Left ventricle myocardium inferior (tissue), 1 donor: ENCODE data around the gene RNASE8. TPM values are rescaled to one million over a fixed set of nuclear protein-coding genes. Genes with fewer than 3 reads are reported as not detected.

Experiments
- DNase-seq: peaks from one replicate; pipeline ENCODE4 v3.0.0-alpha.2; 2020
- H3K27ac ChIP-seq: fragments of 200-600 bp; replicated peaks from 2 replicates; pipeline ENCODE4 v1.8.0; 2021
- H3K27me3 ChIP-seq: fragments of 200-600 bp; 2 replicates; pipeline ENCODE4 v1.8.0; 2021; ENCODE audit warnings: low read depth
- H3K36me3 ChIP-seq: fragments of 200-600 bp; 2 replicates; pipeline ENCODE4 v1.8.0; 2021
- H3K4me1 ChIP-seq: fragments of 200-600 bp; 2 replicates; pipeline ENCODE4 v1.8.0; 2021
- H3K4me3 ChIP-seq: fragments of 200-600 bp; 2 replicates; pipeline ENCODE4 v1.8.0; 2021; ENCODE audit warnings: mild to moderate bottlenecking, moderate library complexity
- H3K9me3 ChIP-seq: fragments of 200-600 bp; replicated peaks from 2 replicates; pipeline ENCODE4 v1.8.0; 2021
- intact Hi-C: fragments of 100-400 bp; cut with micrococcal nuclease; formaldehyde crosslinking; loops from one replicate; pipeline ENCODE4 v1.11.0; 2022
- total RNA-seq: library from RNA; stranded (reverse); fragmentation: NEBNext Ultra II Directional; extraction: Animal tissue kit (Norgen Biotek cat#: 25700); gene quantifications from one replicate; pipeline ENCODE4 v1.2.1, GENCODE V29; 2021
- TF ChIP-seq, protein P1 (sequence below): fragments of 200-600 bp; IDR thresholded peaks from 2 replicates; pipeline ENCODE4 v1.8.0; 2021; ENCODE audit warnings: antibody characterized with exemption, mild to moderate bottlenecking, borderline replicate concordance
- donor health status: DM: no; HTN: yes; CAD: no; lungs with severe emphysema.

Gene RNASE8
- total RNA-seq, 1 donor from 2014 or later, result not detected

- Histone ChIP-seq H3K9me3 (no peaks in the 10 kb centered on the region), H3K27ac (no peak overlapping the region), H3K36me3 (peaks cover 61% of the 10 kb centered on the region), H3K4me3 (no peak overlapping the region), H3K27me3 (no peaks in the 10 kb centered on the region), H3K4me1 (peaks cover 41% of the 10 kb centered on the region)
- no peak for DNase-seq
- TF ChIP-seq, protein P1, sequence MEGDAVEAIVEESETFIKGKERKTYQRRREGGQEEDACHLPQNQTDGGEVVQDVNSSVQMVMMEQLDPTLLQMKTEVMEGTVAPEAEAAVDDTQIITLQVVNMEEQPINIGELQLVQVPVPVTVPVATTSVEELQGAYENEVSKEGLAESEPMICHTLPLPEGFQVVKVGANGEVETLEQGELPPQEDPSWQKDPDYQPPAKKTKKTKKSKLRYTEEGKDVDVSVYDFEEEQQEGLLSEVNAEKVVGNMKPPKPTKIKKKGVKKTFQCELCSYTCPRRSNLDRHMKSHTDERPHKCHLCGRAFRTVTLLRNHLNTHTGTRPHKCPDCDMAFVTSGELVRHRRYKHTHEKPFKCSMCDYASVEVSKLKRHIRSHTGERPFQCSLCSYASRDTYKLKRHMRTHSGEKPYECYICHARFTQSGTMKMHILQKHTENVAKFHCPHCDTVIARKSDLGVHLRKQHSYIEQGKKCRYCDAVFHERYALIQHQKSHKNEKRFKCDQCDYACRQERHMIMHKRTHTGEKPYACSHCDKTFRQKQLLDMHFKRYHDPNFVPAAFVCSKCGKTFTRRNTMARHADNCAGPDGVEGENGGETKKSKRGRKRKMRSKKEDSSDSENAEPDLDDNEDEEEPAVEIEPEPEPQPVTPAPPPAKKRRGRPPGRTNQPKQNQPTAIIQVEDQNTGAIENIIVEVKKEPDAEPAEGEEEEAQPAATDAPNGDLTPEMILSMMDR, result no peak
- intact Hi-C loops, result no loop called here
Measured at GRCh38 chr14:21073921-21074320, 16.3 kb downstream of the RNASE8 start.

GRCh38 chr14:21074398-21075272 is 17.0 kb downstream of the RNASE8 start:
- TF ChIP-seq, protein P1, result no peak
- H3K36me3 ChIP-seq, result peaks cover 68% of the 10 kb centered on the region
- no peak for DNase-seq
- H3K27ac ChIP-seq, result no peak overlapping the region
- no peaks in the 10 kb centered on the region for H3K9me3 ChIP-seq
- H3K4me1 ChIP-seq, result peaks cover 34% of the 10 kb centered on the region
- intact Hi-C loops, result no loop called here
- no peak overlapping the region for H3K4me3 ChIP-seq
- H3K27me3 ChIP-seq, result no peaks in the 10 kb centered on the region

DNA sequence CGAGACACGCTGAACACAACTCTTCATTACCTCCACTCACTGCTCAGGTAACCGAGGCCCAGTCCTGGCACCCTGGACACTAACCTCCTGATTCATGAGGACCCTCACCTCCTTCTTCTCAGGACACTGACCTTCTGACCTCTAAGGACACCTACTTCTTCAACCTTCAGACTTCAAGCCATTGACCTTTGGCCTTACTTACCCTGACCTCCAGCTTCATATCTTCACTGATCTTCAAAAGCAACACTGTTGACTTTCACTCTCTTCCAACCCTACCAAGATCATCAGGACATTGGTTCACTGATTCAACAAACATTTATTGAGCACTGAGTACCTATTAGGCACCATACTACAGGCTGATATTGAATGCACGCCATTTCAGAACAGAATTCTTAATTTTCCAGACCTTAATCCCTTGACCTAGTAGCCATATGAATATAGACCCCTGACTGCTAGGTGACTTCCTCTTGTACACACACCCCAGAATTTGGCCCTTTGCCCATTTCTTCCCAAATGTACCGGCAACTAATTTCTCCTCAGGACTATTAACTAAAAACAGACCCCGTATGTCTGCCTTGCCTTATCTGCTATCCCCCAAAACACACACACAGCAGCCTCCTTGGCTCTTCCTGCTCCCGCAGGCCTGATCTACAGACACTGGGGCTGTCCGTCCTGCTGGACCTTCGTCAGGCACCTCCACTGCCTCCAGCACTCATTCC is 18.3 kb downstream of the RNASE8 start:
- no peak for DNase-seq
- no peak overlapping the region for H3K27ac ChIP-seq
- no peaks in the 10 kb centered on the region for H3K27me3 ChIP-seq
- H3K9me3 ChIP-seq, result no peaks in the 10 kb centered on the region
- H3K36me3 ChIP-seq, result peaks cover 81% of the 10 kb centered on the region
- intact Hi-C loops, result no loop called here
- H3K4me1 ChIP-seq, result peaks cover 22% of the 10 kb centered on the region
- no peak overlapping the region for H3K4me3 ChIP-seq
- TF ChIP-seq, protein P1, result no peak

DNA sequence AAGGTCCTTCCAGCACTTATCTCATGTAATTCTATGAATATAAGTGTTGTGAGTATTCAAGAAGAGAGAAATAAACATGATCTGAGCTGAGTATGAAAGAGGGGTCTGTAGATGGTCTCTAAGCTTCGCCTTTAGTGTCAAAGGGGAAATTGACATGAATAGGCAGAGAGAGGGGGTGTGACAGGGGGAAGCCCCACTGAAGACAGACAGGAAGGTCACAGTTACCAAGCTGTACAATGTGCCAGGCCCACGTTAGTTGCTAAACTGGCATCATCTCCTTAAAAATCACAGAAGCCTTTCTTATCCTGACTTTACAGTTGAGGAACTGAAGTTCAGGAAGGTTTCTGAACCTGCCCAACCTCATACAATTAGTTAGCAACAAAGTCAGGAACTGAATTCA is 20.1 kb downstream of the RNASE8 start:
- H3K4me3 ChIP-seq, result no peak overlapping the region
- DNase-seq, result no peak
- H3K27ac ChIP-seq, result no peak overlapping the region
- H3K9me3 ChIP-seq, result no peaks in the 10 kb centered on the region
- TF ChIP-seq, protein P1, result no peak
- H3K27me3 ChIP-seq, result no peaks in the 10 kb centered on the region
- intact Hi-C loops, result no loop called here
- H3K36me3 ChIP-seq, result peaks cover 99% of the 10 kb centered on the region
- H3K4me1 ChIP-seq, result peaks cover 4% of the 10 kb centered on the region

DNA sequence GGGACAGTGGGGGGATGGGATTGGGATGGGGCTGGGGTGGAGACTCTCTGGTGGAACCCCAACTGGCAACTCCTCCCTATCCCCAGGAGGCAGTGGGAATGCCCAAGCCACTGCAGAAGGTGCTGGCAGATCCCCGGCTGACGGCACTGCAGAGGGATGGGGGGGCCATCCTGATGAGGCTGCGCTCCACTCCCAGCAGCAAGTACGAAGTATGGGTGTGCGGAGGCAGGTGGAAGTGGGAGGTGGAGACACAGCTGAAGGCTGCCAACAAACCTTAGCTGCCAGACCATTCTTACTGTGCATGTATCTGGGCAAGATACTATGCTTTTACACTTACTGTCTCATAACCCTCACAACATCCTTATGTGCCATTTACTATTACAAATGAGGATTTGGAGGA is 20.7 kb downstream of the RNASE8 start:
- Histone ChIP-seq H3K36me3 (peaks cover 99% of the 10 kb centered on the region), H3K9me3 (no peaks in the 10 kb centered on the region), H3K27ac (no peak overlapping the region), H3K27me3 (no peaks in the 10 kb centered on the region), H3K4me3 (no peak overlapping the region), H3K4me1 (no peaks in the 10 kb centered on the region)
- no peak for DNase-seq
- TF ChIP-seq, protein P1, result no peak
- intact Hi-C loops, result no loop called here
